Upper lobe of left lung (tissue), 4 donors: ENCODE results near the gene EML1.

ENCODE experiments used
- CTCF ChIP-seq, 6 experiments: fragments of 450-650 bp in 4 of 6; fragments of 200-600 bp in 2 of 6; sonication (generic) in 2 of 6; IDR thresholded peaks; one replicate each; pipeline ENCODE4 v1.5.1; 2016 to 2019; ENCODE audit warnings: antibody characterized with exemption in 6 of 6
- EP300 ChIP-seq, 4 donors: sonication (generic); formaldehyde crosslinking; IDR thresholded peaks; one replicate each; pipeline ENCODE4 v1.5.1; 2017; ENCODE audit warnings: antibody characterized with exemption in 4 of 4, control low read depth in 2 of 4
- POLR2A ChIP-seq, 4 donors: fragments of 450-650 bp; IDR thresholded peaks; one replicate each; pipeline ENCODE4 v1.5.1; 2016 to 2017; ENCODE audit warnings: antibody characterized with exemption in 4 of 4, mild to moderate bottlenecking in 2 of 4
- POLR2AphosphoS5 ChIP-seq, 2 donors: sonication (generic); formaldehyde crosslinking; IDR thresholded peaks; one replicate each; pipeline ENCODE4 v1.5.1; 2017; ENCODE audit warnings: antibody characterized with exemption in 2 of 2

DNA sequence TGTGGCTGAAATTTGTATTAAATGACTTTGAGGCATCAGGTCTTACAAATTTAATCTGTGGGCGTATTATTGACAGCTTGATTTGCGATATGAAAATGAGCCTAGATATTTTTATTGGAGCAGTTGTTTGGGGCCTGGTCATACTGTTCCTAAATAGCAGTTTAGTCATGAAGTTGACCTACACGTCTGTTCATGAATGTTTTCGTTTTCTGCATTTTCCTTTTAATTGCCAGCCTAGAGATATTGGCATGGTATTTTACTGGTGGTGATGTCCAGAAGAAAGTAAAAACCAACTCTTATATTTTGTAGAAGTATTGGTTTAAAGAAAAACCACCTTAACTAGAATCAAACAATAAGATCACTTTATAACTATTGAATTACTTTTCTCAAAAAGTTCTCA, 1.8 kb downstream of the EML1 start:
- TF ChIP-seq CTCF (IDR thresholded peaks at IDR 0.05): no peak
- TF ChIP-seq POLR2AphosphoS5 (IDR thresholded peaks at IDR 0.05): no peak
- no peak for TF ChIP-seq POLR2A (IDR thresholded peaks at IDR 0.05)
- no peak for TF ChIP-seq EP300 (IDR thresholded peaks at IDR 0.05)
